KMS-11 (cell line): ENCODE measurements around the gene BPGM.

Experiments
- H2AFZ ChIP-seq: fragments of 200-600 bp; sonication (generic); 2 replicates; pipeline ENCODE4 v1.6.1; 2016; ENCODE audit warnings: antibody characterized with exemption, mixed run types, low read depth
- H3K27ac ChIP-seq: fragments of 200-600 bp; sonication (generic); 2 replicates; pipeline ENCODE4 v1.6.1; 2016; ENCODE audit warnings: mild to moderate bottlenecking, mixed run types
- H3K27me3 ChIP-seq: fragments of 200-600 bp; sonication (generic); 2 replicates; pipeline ENCODE4 v1.6.1; 2017; ENCODE audit warnings: mild to moderate bottlenecking, low read depth, mixed run types, moderate library complexity; ENCODE audit not compliant: insufficient read depth
- H3K36me3 ChIP-seq: fragments of 200-600 bp; sonication (generic); 2 replicates; pipeline ENCODE4 v1.6.1; 2017; ENCODE audit warnings: mild to moderate bottlenecking, mixed run types; ENCODE audit not compliant: insufficient read depth
- H3K4me1 ChIP-seq: fragments of 200-600 bp; sonication (generic); 2 replicates; pipeline ENCODE4 v1.6.1; 2016; ENCODE audit warnings: mild to moderate bottlenecking, low read depth, mixed run types; ENCODE audit not compliant: poor library complexity, severe bottlenecking
- H3K4me2 ChIP-seq: fragments of 200-600 bp; sonication (generic); 2 replicates; pipeline ENCODE4 v1.7.0; 2016; ENCODE audit warnings: mild to moderate bottlenecking, mixed run types
- H3K4me3 ChIP-seq: fragments of 200-600 bp; sonication (generic); IDR thresholded peaks from 2 replicates; pipeline ENCODE4 v1.6.1; 2017; ENCODE audit warnings: low read depth, low read length, mixed read lengths; ENCODE audit not compliant: insufficient read depth
- H3K79me2 ChIP-seq: fragments of 200-600 bp; sonication (generic); 2 replicates; pipeline ENCODE4 v1.6.1; 2016; ENCODE audit warnings: low read depth, mixed run types; ENCODE audit not compliant: insufficient read depth
- H3K9ac ChIP-seq: fragments of 200-600 bp; sonication (generic); 2 replicates; pipeline ENCODE4 v1.6.1; 2016; ENCODE audit warnings: mild to moderate bottlenecking, mixed run types
- H4K20me1 ChIP-seq: fragments of 200-600 bp; sonication (generic); 2 replicates; pipeline ENCODE4 v1.6.1; 2016; ENCODE audit warnings: mild to moderate bottlenecking, mixed run types; ENCODE audit not compliant: insufficient read depth
- CTCF ChIP-seq: fragments of 200-600 bp; sonication (generic); conservative IDR thresholded peaks from 2 replicates; pipeline ENCODE4 v1.6.1; 2017; ENCODE audit warnings: low read depth, mild to moderate bottlenecking, antibody characterized with exemption, low read length, moderate library complexity, mixed read lengths

Gene BPGM

GRCh38 chr7:134709197-134709596 is 62.5 kb downstream of the BPGM start:
- no peaks in the 10 kb centered on the region for H3K79me2 ChIP-seq
- no peaks in the 10 kb centered on the region for H3K4me1 ChIP-seq
- no peak overlapping the region for H3K27ac ChIP-seq
- no peaks in the 10 kb centered on the region for H3K27me3 ChIP-seq
- H3K36me3 ChIP-seq, result no peaks in the 10 kb centered on the region
- no peak overlapping the region for H2AFZ ChIP-seq
- H3K9ac ChIP-seq, result no peak overlapping the region
- no peak for TF ChIP-seq CTCF
- H4K20me1 ChIP-seq, result no peaks in the 10 kb centered on the region
- no peak overlapping the region for H3K4me3 ChIP-seq
- no peak overlapping the region for H3K4me2 ChIP-seq

- Histone ChIP-seq H3K36me3 (no peaks in the 10 kb centered on the region), H3K4me1 (no peaks in the 10 kb centered on the region), H3K9ac (no peak overlapping the region), H3K27ac (no peak overlapping the region), H3K4me3 (no peak overlapping the region), H4K20me1 (no peaks in the 10 kb centered on the region), H3K79me2 (no peaks in the 10 kb centered on the region), H2AFZ (no peak overlapping the region), H3K27me3 (no peaks in the 10 kb centered on the region), H3K4me2 (no peak overlapping the region)
- no peak for TF ChIP-seq CTCF
Observed at GRCh38 chr7:134710511-134710853, 63.8 kb downstream of the BPGM start.

GRCh38 chr7:134710854-134711624 is 64.4 kb downstream of the BPGM start:
- no peak overlapping the region for H3K4me3 ChIP-seq

GRCh38 chr7:134712196-134712595 is 65.5 kb downstream of the BPGM start:
- H3K36me3 ChIP-seq, result no peaks in the 10 kb centered on the region
- no peaks in the 10 kb centered on the region for H3K27me3 ChIP-seq
- H3K4me1 ChIP-seq, result no peaks in the 10 kb centered on the region
- H3K4me2 ChIP-seq, result no peak overlapping the region
- no peak overlapping the region for H3K4me3 ChIP-seq
- no peak overlapping the region for H3K9ac ChIP-seq
- no peaks in the 10 kb centered on the region for H4K20me1 ChIP-seq
- no peak overlapping the region for H2AFZ ChIP-seq
- no peaks in the 10 kb centered on the region for H3K79me2 ChIP-seq
- no peak for TF ChIP-seq CTCF
- no peak overlapping the region for H3K27ac ChIP-seq

More at GRCh38 chr7:134710854-134711624, 64.4 kb downstream of the BPGM start:
- Histone ChIP-seq H3K27ac (no peak overlapping the region), H3K9ac (no peak overlapping the region), H2AFZ (no peak overlapping the region), H3K36me3 (no peaks in the 10 kb centered on the region), H3K4me1 (no peaks in the 10 kb centered on the region), H3K79me2 (no peaks in the 10 kb centered on the region), H3K4me2 (no peak overlapping the region), H3K27me3 (no peaks in the 10 kb centered on the region), H4K20me1 (no peaks in the 10 kb centered on the region)
- no peak for TF ChIP-seq CTCF
